Heart left ventricle (tissue), 16 donors: ENCODE measurements around the gene PLPPR5. TPM values are rescaled to one million over a fixed set of nuclear protein-coding genes. Genes with fewer than 3 reads are reported as not detected.

Experiments used
- ATAC-seq, 4 donors: fragments of 200-7000 bp; cut with Tn5 transposase; one replicate each; pipeline ENCODE4 v1.9.1; 2020 to 2022; ENCODE audit warnings: moderate library complexity in 4 of 4, mild to moderate bottlenecking in 3 of 4, moderate number of reproducible peaks in 1 of 4
- DNase-seq, 5 donors: peaks; one replicate each; pipeline ENCODE4 v3.0.0-alpha.2; 2020
- H3K27ac ChIP-seq, 12 donors: fragments of 200-600 bp; sonication (generic) in 4 of 12; one replicate each; pipeline versions ENCODE4 v1.5.0 to v1.8.0; 2016 to 2022; ENCODE audit warnings: mild to moderate bottlenecking in 2 of 12
- H3K27me3 ChIP-seq, 9 donors: fragments of 200-600 bp; sonication (generic) in 2 of 9; one replicate each; pipeline versions ENCODE4 v1.5.1 to v1.8.0; 2016 to 2022; ENCODE audit warnings: mild to moderate bottlenecking in 3 of 9
- H3K36me3 ChIP-seq, 9 donors: fragments of 200-600 bp; sonication (generic) in 2 of 9; one replicate each; pipeline versions ENCODE4 v1.5.0 to v1.8.0; 2018 to 2022; ENCODE audit warnings: mild to moderate bottlenecking in 2 of 9
- H3K4me1 ChIP-seq, 12 donors: fragments of 200-600 bp; sonication (generic) in 4 of 12; one replicate each; pipeline versions ENCODE4 v1.5.0 to v1.8.0; 2016 to 2022; ENCODE audit warnings: mild to moderate bottlenecking in 3 of 12
- H3K4me3 ChIP-seq, 12 donors: fragments of 200-600 bp; sonication (generic) in 4 of 12; one replicate each; pipeline versions ENCODE4 v1.5.0 to v1.8.0; 2017 to 2022; ENCODE audit warnings: mild to moderate bottlenecking in 9 of 12, moderate library complexity in 4 of 12
- H3K9me3 ChIP-seq, 12 donors: fragments of 200-600 bp; sonication (generic) in 4 of 12; one replicate each; pipeline versions ENCODE4 v1.5.0 to v1.8.0; 2016 to 2022; ENCODE audit warnings: mild to moderate bottlenecking in 1 of 12
- POLR2A ChIP-seq, 2 donors: fragments of 450-650 bp; IDR thresholded peaks; one replicate each; pipeline ENCODE4 v1.6.1; 2017; ENCODE audit warnings: antibody characterized with exemption in 2 of 2, mild to moderate bottlenecking in 2 of 2, moderate library complexity in 2 of 2
- WGBS, 4 donors: extraction: QIAGEN DNeasy Blood & Tissue Kit in 2 of 4; methylation state at CpG; one replicate each; pipeline versions ENCODE4 v1.1.5 to v1.1.7; 2013 to 2018; 5-methylcytosine and 5-hydroxymethylcytosine counted together
- intact Hi-C, 10 donors: fragments of 100-400 bp; cut with DNase I; formaldehyde crosslinking; loops; one replicate each; pipeline versions ENCODE4 v1.11.1 to v1.14.2; 2022
- polyA plus RNA-seq, 2 donors: library from polyadenylated mRNA; stranded (reverse); fragments of 200-250 nt; gene quantifications; one replicate each; pipeline ENCODE4 v1.2.3, GENCODE V29; 2013
- total RNA-seq, 9 donors: library from RNA; depleted of rRNA in 2 of 9; stranded (reverse); fragments of >200 nt in 2 of 9; fragmentation: NEBNext Ultra II Directional in 3 of 9; extraction: Animal tissue kit (Norgen Biotek cat#: 25700) in 3 of 9; gene quantifications; one replicate each; pipeline versions ENCODE4 v1.1.0 to v1.2.4, GENCODE V29; 2016 to 2023
- TF ChIP-seq, protein P1 (sequence below), 12 donors: fragments of 200-600 bp; sonication (generic) in 4 of 12; IDR thresholded peaks; one replicate each; pipeline versions ENCODE4 v1.5.0 to v1.8.0; 2018 to 2022; ENCODE audit warnings: antibody characterized with exemption in 12 of 12, mild to moderate bottlenecking in 5 of 12
- donor health status: ischemic (EF 13 %, LVEDD 7.1; RV severe dilation, severe dysfunction).
- donor health status: healthy with polysubstance abuse.
- donor health status: DM: no; HTN: yes; CAD: no.
- donor health status: DM: no; HTN: no; CAD: no.
- donor health status: ischemic (EF 25% LVEDD 6.9; RV normal size, moderate dysfunction).
- donor health status: ischemic (EF 25% LVEDD 5.7; RV mildly dilated, moderate dysfunction).
- donor health status: healthy.
- donor health status: DM: yes; HTN: yes; CAD: no.
- donor health status: ischemic (EF 35%, LVEDD 5.7; RV mildly dilated, moderate dysfunction).
- donor health status: nonischemic (EF 11% LVEDD 7.7; RV severe dilation, severe dysfunction).
- donor health status: DM: yes; HTN: yes; CAD: no.
- donor health status: PGD.
- donor health status: ischemic (EF 29% LVEDD 5.4; RV normal size, mild dysfunction).
- donor health status: nonischemic (EF 23%, LVEDD 6.1; RV moderate dilation, normal function).

PLPPR5 gene
- total and polyA plus RNA-seq, 11 donors, result not detected

DNA sequence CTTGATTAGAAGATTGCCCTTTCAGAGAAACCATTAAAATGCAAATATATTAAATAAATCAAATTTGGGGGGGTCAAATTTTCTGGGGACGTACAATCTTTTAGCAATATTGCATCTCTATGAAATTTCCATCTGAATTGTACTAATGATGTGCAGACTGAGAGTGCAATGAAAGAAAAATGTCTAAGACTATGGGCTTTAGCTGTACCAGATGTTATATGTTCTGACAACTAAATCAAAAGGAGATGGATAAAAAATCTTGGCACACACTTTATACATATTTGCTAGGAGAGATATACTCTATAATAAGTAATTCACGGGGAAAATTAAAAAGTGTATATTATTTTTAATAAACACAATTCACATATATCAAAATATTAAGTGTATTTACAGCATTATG is 13.0 kb upstream of the PLPPR5 start:
- TF ChIP-seq, protein P1, sequence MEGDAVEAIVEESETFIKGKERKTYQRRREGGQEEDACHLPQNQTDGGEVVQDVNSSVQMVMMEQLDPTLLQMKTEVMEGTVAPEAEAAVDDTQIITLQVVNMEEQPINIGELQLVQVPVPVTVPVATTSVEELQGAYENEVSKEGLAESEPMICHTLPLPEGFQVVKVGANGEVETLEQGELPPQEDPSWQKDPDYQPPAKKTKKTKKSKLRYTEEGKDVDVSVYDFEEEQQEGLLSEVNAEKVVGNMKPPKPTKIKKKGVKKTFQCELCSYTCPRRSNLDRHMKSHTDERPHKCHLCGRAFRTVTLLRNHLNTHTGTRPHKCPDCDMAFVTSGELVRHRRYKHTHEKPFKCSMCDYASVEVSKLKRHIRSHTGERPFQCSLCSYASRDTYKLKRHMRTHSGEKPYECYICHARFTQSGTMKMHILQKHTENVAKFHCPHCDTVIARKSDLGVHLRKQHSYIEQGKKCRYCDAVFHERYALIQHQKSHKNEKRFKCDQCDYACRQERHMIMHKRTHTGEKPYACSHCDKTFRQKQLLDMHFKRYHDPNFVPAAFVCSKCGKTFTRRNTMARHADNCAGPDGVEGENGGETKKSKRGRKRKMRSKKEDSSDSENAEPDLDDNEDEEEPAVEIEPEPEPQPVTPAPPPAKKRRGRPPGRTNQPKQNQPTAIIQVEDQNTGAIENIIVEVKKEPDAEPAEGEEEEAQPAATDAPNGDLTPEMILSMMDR (IDR thresholded peaks at IDR 0.05), result no peak
- no peak for TF ChIP-seq POLR2A (IDR thresholded peaks at IDR 0.05)
- Histone ChIP-seq H3K27me3 (peaks cover 0 to 5% (median 0%) of the 10 kb centered on the region in 9 donors), H3K36me3 (no peaks in the 10 kb centered on the region), H3K4me3 (no peak overlapping the region), H3K4me1 (no peaks in the 10 kb centered on the region), H3K27ac (no peak overlapping the region), H3K9me3 (no peaks in the 10 kb centered on the region)
- intact Hi-C loops, result no loop called here
- ATAC-seq (no peak), DNase-seq (no peak)
- WGBS, 4 donors, result 67 to 69% (median 67%) methylated on average over 2 of the region's 2 CpGs

DNA sequence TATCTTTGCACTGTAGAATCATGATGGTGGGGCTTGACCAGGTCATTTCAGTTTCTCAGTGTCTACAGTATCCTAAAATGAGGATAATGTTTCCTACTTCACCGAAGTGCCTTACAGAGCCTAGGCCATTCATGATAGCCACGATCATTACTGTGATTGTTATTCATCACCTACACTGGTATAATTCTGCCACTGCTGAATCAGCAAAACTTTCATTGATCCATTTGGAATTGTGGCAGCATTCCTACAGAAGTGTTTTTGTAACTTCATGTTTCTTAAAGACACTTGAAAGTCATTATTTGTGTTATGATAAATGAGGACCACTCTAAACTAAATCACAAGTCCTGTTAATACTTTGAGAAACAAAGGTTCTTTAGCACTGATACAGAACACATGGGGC is 6.0 kb upstream of the PLPPR5 start:
- Histone ChIP-seq H3K4me3 (no peak overlapping the region), H3K36me3 (no peaks in the 10 kb centered on the region), H3K9me3 (no peaks in the 10 kb centered on the region), H3K4me1 (no peaks in the 10 kb centered on the region), H3K27me3 (peaks cover 0 to 47% (median 20%) of the 10 kb centered on the region in 9 donors), H3K27ac (no peak overlapping the region)
- TF ChIP-seq, protein P1 (IDR thresholded peaks at IDR 0.05), result no peak
- no peak for TF ChIP-seq POLR2A (IDR thresholded peaks at IDR 0.05)
- intact Hi-C loops, result no loop called here
- ATAC-seq (no peak), DNase-seq (no peak)
- WGBS, 4 donors, result 46 to 80% (median 58%) methylated on average over 2 of the region's 2 CpGs

DNA sequence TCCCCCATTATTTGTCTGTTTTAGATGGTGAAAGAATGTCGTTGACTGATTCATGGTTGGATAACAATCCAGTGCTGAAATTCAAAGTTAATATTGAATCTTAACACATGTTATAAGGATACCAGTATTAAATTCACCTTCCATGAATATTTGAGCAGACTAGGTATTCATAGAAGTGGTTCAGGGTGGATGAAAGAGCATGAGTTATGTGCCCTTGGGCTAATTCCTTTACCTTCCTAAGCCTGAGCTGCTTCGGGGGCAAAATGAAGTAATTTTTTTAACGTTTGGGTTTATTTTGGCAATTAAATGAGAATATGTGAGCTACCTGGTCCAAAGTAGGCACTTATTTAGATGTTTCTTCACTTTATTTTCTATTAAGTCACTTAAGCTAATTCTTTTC is 2.7 kb upstream of the PLPPR5 start:
- Histone ChIP-seq H3K27ac (no peak overlapping the region), H3K9me3 (no peaks in the 10 kb centered on the region), H3K36me3 (no peaks in the 10 kb centered on the region), H3K27me3 (peaks cover 15 to 70% (median 39%) of the 10 kb centered on the region in 9 donors), H3K4me3 (no peak overlapping the region), H3K4me1 (peaks cover 0 to 20% (median 5%) of the 10 kb centered on the region in 12 donors)
- WGBS, 4 donors, result 75 to 82% (median 77%) methylated on average over 3 of the region's 3 CpGs
- TF ChIP-seq, protein P1 (IDR thresholded peaks at IDR 0.05), result no peak
- TF ChIP-seq POLR2A (IDR thresholded peaks at IDR 0.05), result no peak
- ATAC-seq (no peak), DNase-seq (no peak)
- intact Hi-C loops, result no loop called here

DNA sequence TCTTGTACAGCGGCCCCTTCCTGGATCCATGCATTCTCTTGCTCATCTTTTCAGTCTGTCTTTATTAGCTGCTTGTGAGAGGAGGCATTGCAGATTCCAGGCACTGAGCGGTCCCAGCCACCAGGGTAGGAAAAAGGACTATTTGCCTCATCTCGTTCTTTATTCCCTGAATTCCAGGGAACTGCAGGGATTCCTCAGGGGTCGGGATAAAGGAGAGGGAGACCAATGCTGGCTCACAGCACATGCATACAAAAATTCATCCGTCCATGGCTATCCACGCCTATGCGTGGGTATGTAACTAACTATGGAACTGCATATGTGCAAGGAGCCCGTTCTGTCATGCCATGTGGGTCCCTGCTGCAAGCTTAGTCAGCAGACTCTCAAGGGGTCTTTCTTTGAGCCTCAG is 879 bp upstream of the PLPPR5 start:
- DNase-seq (no peak), ATAC-seq (no peak)
- Histone ChIP-seq H3K9me3 (no peaks in the 10 kb centered on the region), H3K27me3 (peaks cover 15 to 74% (median 47%) of the 10 kb centered on the region in 9 donors), H3K4me1 (peaks cover 0 to 20% (median 5%) of the 10 kb centered on the region in 12 donors), H3K4me3 (peak overlapping the region in 1 of 12 donors; percentile 35), H3K27ac (no peak overlapping the region), H3K36me3 (no peaks in the 10 kb centered on the region)
- 17 to 22% (median 19%) methylated on average over 8 of the region's 8 CpGs for WGBS, 4 donors
- intact Hi-C loops, result no loop called here
- TF ChIP-seq POLR2A (IDR thresholded peaks at IDR 0.05), result no peak
- TF ChIP-seq, protein P1 (IDR thresholded peaks at IDR 0.05), result no peak
